ENCODE results near the gene DPH7. TPM values are rescaled to one million over a fixed set of nuclear protein-coding genes. Genes with fewer than 3 reads are reported as not detected.
"Not testable (repeated sequence)": the region's sequence is repeated elsewhere in the genome, so short reads cannot be mapped to it uniquely, and the experiment has no call there.

DPH7 gene
- total RNA-seq, 1 donor from 2014 or later, result 28.4 TPM

DNA sequence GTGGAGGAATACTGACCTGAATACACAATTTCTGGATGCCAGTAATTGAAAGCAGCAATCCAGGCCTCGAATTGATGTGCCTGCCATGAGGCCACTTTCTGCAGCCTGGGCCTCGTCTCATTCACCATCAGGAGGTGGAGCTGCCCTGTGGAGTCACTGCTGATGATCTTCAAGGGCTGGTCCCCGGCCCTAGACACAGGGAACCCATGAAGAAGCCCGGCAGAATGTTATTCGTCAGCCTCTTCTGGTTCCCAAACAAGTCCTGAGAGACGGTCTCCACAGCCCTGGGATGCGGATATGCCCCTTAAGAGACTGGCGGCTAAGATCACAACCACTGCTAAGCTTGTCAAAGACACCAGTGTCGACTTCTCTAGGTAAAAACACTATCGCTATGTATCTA, 4.5 kb downstream of the DPH7 start:
- TF ChIP-seq, protein P1, sequence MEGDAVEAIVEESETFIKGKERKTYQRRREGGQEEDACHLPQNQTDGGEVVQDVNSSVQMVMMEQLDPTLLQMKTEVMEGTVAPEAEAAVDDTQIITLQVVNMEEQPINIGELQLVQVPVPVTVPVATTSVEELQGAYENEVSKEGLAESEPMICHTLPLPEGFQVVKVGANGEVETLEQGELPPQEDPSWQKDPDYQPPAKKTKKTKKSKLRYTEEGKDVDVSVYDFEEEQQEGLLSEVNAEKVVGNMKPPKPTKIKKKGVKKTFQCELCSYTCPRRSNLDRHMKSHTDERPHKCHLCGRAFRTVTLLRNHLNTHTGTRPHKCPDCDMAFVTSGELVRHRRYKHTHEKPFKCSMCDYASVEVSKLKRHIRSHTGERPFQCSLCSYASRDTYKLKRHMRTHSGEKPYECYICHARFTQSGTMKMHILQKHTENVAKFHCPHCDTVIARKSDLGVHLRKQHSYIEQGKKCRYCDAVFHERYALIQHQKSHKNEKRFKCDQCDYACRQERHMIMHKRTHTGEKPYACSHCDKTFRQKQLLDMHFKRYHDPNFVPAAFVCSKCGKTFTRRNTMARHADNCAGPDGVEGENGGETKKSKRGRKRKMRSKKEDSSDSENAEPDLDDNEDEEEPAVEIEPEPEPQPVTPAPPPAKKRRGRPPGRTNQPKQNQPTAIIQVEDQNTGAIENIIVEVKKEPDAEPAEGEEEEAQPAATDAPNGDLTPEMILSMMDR (IDR thresholded peaks at IDR 0.05), result no peak

DNA sequence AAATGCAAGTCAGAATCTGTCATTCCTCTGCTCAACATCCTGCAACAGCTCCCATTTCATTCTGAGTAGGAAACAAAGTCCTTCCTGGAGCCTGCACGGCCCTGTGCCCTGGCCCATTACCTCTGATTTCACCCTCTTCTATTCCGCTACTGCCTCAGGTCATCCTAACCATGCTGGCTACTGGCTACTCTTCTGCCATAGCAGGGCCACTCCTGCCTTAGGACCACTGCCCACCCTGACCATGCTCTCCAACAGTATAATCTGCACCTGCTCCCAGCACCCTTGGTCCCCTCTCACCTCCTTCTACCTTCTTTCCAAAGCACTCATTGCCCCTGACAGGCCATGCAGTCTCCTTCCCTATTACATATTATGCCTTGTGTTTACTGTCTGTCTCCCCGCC, 8.2 kb downstream of the DPH7 start:
- TF ChIP-seq, protein P1 (IDR thresholded peaks at IDR 0.05), result no peak
- H3K36me3 ChIP-seq, result peaks cover 43% of the 10 kb centered on the region
- no peak for DNase-seq
- H3K9me3 ChIP-seq, result no peaks in the 10 kb centered on the region
- intact Hi-C loops (cut with DNase I), result no loop called here
- ATAC-seq, result no peak
- H3K27me3 ChIP-seq (ENCODE audit: low read depth), result no peaks in the 10 kb centered on the region
- H3K4me1 ChIP-seq, result no peaks in the 10 kb centered on the region
- no peak overlapping the region for H3K4me3 ChIP-seq
- H3K27ac ChIP-seq, result no peak overlapping the region

More for the DNA sequence above, 4.5 kb downstream of the DPH7 start:
- intact Hi-C loops (cut with DNase I), result no loop called here
- Histone ChIP-seq H3K4me1 (peaks cover 22% of the 10 kb centered on the region), H3K27ac (no peak overlapping the region), H3K36me3 (peaks cover 52% of the 10 kb centered on the region), H3K27me3 (ENCODE audit: low read depth) (no peaks in the 10 kb centered on the region), H3K4me3 (no peak overlapping the region), H3K9me3 (no peaks in the 10 kb centered on the region)
- ATAC-seq (no peak), DNase-seq (no peak)

DNA sequence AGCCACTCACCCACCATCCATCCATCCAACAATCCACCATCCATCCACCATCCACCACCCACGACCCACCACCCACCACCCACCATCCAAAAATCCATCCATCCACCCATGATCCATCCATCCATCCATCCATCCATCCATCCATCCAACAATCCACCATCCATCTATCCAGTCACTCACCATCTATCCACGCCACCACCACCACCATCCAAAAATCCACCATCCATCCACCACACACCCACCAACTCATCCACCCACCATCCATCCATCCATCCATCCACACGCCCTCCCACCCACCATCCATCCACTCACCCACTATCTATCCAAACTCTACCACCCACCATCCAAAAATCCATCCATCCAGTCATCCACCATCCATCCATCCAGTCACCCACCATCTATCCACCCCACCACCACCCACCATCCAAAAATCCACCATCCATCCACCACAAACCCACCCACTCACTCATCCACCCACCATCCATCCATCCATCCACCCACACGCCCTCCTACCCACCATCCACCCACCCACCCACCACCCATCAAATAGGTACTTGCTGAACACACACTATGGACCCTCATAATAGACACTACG, 9.0 kb downstream of the DPH7 start:
- Histone ChIP-seq H3K4me3 (no peak overlapping the region), H3K27ac (no peak overlapping the region), H3K9me3 (no peaks in the 10 kb centered on the region), H3K4me1 (no peaks in the 10 kb centered on the region), H3K27me3 (ENCODE audit: low read depth) (no peaks in the 10 kb centered on the region), H3K36me3 (peaks cover 38% of the 10 kb centered on the region)
- intact Hi-C loops (cut with DNase I), result no loop called here
- ATAC-seq (no peak), DNase-seq (no peak)
- TF ChIP-seq, protein P1 (IDR thresholded peaks at IDR 0.05), result no peak

DNA sequence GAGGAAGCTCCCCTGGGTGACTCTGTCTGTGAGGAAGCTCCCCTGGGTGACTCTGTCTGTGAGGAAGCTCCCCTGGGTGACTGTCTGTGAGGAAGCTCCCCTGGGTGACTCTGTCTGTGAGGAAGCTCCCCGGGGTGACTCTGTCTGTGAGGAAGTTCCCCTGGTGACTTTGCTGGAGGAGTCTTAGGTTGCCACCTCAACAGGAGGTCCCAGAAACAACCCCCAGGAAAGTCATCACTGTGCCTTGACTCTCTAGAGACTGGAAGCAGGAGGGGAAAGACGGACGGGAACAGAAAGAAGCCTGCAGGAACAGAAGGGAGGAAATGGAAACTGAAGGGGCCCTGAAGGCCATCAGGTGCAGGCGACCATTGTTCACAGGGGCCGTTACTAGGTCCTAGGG, 10.3 kb downstream of the DPH7 start:
- H3K4me1 ChIP-seq; H3K27me3 ChIP-seq (ENCODE audit: low read depth); intact Hi-C loops (cut with DNase I); H3K27ac ChIP-seq; H3K4me3 ChIP-seq; DNase-seq; ATAC-seq; H3K9me3 ChIP-seq: not testable (repeated sequence)
- peaks cover 39% of the 10 kb centered on the region for H3K36me3 ChIP-seq

DNA sequence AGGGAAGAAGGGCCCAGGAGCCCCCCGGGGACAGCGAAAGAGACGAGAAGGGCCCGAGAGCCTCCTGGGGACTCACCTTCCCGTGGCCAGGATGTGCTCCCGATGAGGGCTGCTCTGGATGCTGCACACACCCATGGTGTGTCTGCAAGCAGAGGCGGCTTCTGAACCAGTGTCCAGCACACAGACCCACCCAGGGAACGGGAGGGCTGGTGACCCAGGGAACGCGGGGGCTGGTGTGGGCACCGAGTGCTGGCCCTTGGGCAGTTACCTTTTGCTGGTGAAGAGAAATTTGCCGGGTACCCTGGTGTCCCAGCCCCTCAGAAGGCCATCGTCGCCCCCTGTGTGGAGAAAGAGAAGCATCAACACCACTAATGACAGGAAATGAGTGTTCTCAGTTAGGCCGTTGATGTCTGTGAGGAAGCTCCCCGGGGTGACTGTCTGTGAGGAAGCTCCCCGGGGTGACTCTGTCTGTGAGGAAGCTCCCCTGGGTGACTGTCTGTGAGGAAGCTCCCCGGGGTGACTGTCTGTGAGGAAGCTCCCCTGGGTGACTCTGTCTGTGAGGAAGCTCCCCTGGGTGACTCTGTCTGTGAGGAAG, 13.8 kb downstream of the DPH7 start:
- intact Hi-C loops (cut with DNase I), result no loop called here
- TF ChIP-seq, protein P1 (IDR thresholded peaks at IDR 0.05), result no peak
- no peak overlapping the region for H3K27ac ChIP-seq
- DNase-seq (no peak), ATAC-seq (no peak)
- no peaks in the 10 kb centered on the region for H3K9me3 ChIP-seq
- no peaks in the 10 kb centered on the region for H3K4me1 ChIP-seq
- H3K27me3 ChIP-seq (ENCODE audit: low read depth), result no peaks in the 10 kb centered on the region
- H3K4me3 ChIP-seq, result no peak overlapping the region
- peaks cover 35% of the 10 kb centered on the region for H3K36me3 ChIP-seq

DNA sequence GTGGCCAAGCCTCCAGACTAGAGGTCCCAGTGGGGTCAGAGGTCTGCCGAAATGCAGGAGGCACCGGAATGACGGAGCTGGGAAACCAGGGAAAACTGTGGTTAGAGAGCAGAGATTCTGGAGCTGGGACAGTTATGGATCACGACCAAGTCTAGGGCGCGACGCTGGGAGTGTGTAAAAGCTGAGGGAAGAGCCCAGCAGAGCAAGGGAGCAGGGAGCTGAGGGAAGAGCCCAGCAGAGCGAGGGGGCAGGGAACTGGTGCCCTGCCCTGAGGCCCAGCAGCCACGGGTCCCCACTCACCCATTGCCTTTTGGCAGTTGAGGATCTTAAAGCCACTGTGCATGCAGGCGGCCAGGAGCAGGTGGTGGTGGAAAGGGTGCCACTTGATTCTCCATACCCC, 14.6 kb downstream of the DPH7 start:
- ATAC-seq, result no peak

More for the DNA sequence above, 14.6 kb downstream of the DPH7 start:
- no peak overlapping the region for H3K4me3 ChIP-seq
- no peaks in the 10 kb centered on the region for H3K4me1 ChIP-seq
- peaks cover 43% of the 10 kb centered on the region for H3K36me3 ChIP-seq
- no peaks in the 10 kb centered on the region for H3K27me3 ChIP-seq (ENCODE audit: low read depth)
- intact Hi-C loops (cut with DNase I), result no loop called here
- no peaks in the 10 kb centered on the region for H3K9me3 ChIP-seq
- DNase-seq, result no peak
- H3K27ac ChIP-seq, result no peak overlapping the region
- TF ChIP-seq, protein P1 (IDR thresholded peaks at IDR 0.05), result no peak
